Vagina (tissue), 2 donors: ENCODE measurements around the gene PAX6. TPM values are rescaled to one million over a fixed set of nuclear protein-coding genes. Genes with fewer than 3 reads are reported as not detected.

ENCODE experiments used
- DNase-seq, 2 donors: peaks; one replicate each; pipeline ENCODE4 v3.0.0-alpha.2; 2017; ENCODE audit errors: extremely low spot score in 2 of 2
- H3K27ac ChIP-seq: fragments of 200-600 bp; sonication (generic); one replicate; pipeline ENCODE4 v1.5.1; 2019
- H3K27me3 ChIP-seq: fragments of 200-600 bp; sonication (generic); one replicate; pipeline ENCODE4 v1.5.1; 2019
- H3K36me3 ChIP-seq, 2 donors: fragments of 200-600 bp; sonication (generic); one replicate each; pipeline ENCODE4 v1.5.1; 2017 to 2019
- H3K4me1 ChIP-seq: fragments of 200-600 bp; sonication (generic); one replicate; pipeline ENCODE4 v1.5.1; 2019
- H3K4me3 ChIP-seq, 2 donors: fragments of 200-600 bp; sonication (generic); 1 replicate in 1 of 2; 2 replicates in 1 of 2; pipeline ENCODE4 v1.5.1; 2016 to 2019
- H3K9me3 ChIP-seq: fragments of 200-600 bp; sonication (generic); one replicate; pipeline ENCODE4 v1.5.1; 2019
- CTCF ChIP-seq, 3 experiments: fragments of 450-650 bp in 2 of 3; fragments of 200-600 bp in 1 of 3; sonication (generic) in 1 of 3; IDR thresholded peaks; one replicate each; pipeline ENCODE4 v1.5.1; 2017 to 2019; ENCODE audit warnings: antibody characterized with exemption in 3 of 3, mild to moderate bottlenecking in 2 of 3, moderate library complexity in 2 of 3
- POLR2A ChIP-seq, 2 donors: fragments of 450-650 bp; IDR thresholded peaks; one replicate each; pipeline ENCODE4 v1.6.1; 2017; ENCODE audit warnings: antibody characterized with exemption in 2 of 2, mild to moderate bottlenecking in 2 of 2, moderate library complexity in 2 of 2
- POLR2AphosphoS5 ChIP-seq, 2 donors: sonication (generic); formaldehyde crosslinking; IDR thresholded peaks; one replicate each; pipeline ENCODE4 v1.9.0; 2017; ENCODE audit warnings: antibody characterized with exemption in 2 of 2, mild to moderate bottlenecking in 2 of 2, low read depth in 1 of 2; ENCODE audit not compliant: insufficient read depth in 1 of 2
- intact Hi-C: fragments of 100-400 bp; cut with DNase I; formaldehyde crosslinking; loops from one replicate; pipeline ENCODE4 v1.15.1; 2023
- total RNA-seq: library from RNA; depleted of rRNA; stranded (reverse); fragments of >200 nt; gene quantifications from one replicate; pipeline ENCODE4 v1.2.3, GENCODE V29; 2016

PAX6 gene
- total RNA-seq, 1 donor from 2014 or later, result not detected

- DNase-seq, result no peak
- H3K4me1 ChIP-seq, result peaks cover 37% of the 10 kb centered on the region
- no peak overlapping the region for H3K27ac ChIP-seq
- TF ChIP-seq CTCF (IDR thresholded peaks at IDR 0.05), result no peak
- TF ChIP-seq POLR2AphosphoS5 (IDR thresholded peaks at IDR 0.05; ENCODE audit: insufficient read depth in 1 of 2, low read depth in 1 of 2), result no peak
- no peak for TF ChIP-seq POLR2A (IDR thresholded peaks at IDR 0.05)
- intact Hi-C loops, result no loop called here
- no peaks in the 10 kb centered on the region for H3K36me3 ChIP-seq
- H3K9me3 ChIP-seq, result no peaks in the 10 kb centered on the region
- H3K27me3 ChIP-seq, result peaks cover 33% of the 10 kb centered on the region
- H3K4me3 ChIP-seq, result no peak overlapping the region
Measured at GRCh38 chr11:31820438-31820818, 9.3 kb upstream of the PAX6 start.

GRCh38 chr11:31819621-31820437 lies 8.7 kb upstream of the PAX6 start:
- H3K27me3 ChIP-seq, result peaks cover 30% of the 10 kb centered on the region
- H3K4me1 ChIP-seq, result peaks cover 37% of the 10 kb centered on the region
- H3K36me3 ChIP-seq, result no peaks in the 10 kb centered on the region
- no peak overlapping the region for H3K4me3 ChIP-seq
- intact Hi-C loops, result no loop called here
- TF ChIP-seq POLR2AphosphoS5 (IDR thresholded peaks at IDR 0.05; ENCODE audit: insufficient read depth in 1 of 2, low read depth in 1 of 2), result no peak
- no peak for TF ChIP-seq POLR2A (IDR thresholded peaks at IDR 0.05)
- TF ChIP-seq CTCF (IDR thresholded peaks at IDR 0.05), result no peak
- DNase-seq, result peak in 1 of 2 donors; percentile 93
- no peaks in the 10 kb centered on the region for H3K9me3 ChIP-seq
- no peak overlapping the region for H3K27ac ChIP-seq

- peak in 1 of 2 donors; percentile 67 for DNase-seq
- Histone ChIP-seq H3K36me3 (no peaks in the 10 kb centered on the region), H3K27ac (no peak overlapping the region), H3K27me3 (peaks cover 27% of the 10 kb centered on the region), H3K4me1 (peaks cover 43% of the 10 kb centered on the region), H3K4me3 (no peak overlapping the region), H3K9me3 (no peaks in the 10 kb centered on the region)
- TF ChIP-seq POLR2AphosphoS5 (IDR thresholded peaks at IDR 0.05; ENCODE audit: insufficient read depth in 1 of 2, low read depth in 1 of 2) (no peak), POLR2A (IDR thresholded peaks at IDR 0.05) (no peak), CTCF (IDR thresholded peaks at IDR 0.05) (no peak)
- intact Hi-C loops, result no loop called here
Measured at GRCh38 chr11:31818874-31819331, 7.8 kb upstream of the PAX6 start.

GRCh38 chr11:31818425-31818755 lies 7.3 kb upstream of the PAX6 start:
- Histone ChIP-seq H3K27ac (no peak overlapping the region), H3K9me3 (no peaks in the 10 kb centered on the region), H3K4me1 (peaks cover 48% of the 10 kb centered on the region), H3K27me3 (peaks cover 29% of the 10 kb centered on the region), H3K36me3 (no peaks in the 10 kb centered on the region), H3K4me3 (peak overlapping the region in 1 of 2 donors; percentile 35)
- TF ChIP-seq POLR2AphosphoS5 (IDR thresholded peaks at IDR 0.05; ENCODE audit: insufficient read depth in 1 of 2, low read depth in 1 of 2) (no peak), CTCF (IDR thresholded peaks at IDR 0.05) (no peak), POLR2A (IDR thresholded peaks at IDR 0.05) (no peak)
- intact Hi-C loops, result no loop called here
- DNase-seq, result no peak
